GM18508 (cell line): ENCODE results near the gene OR1J1.

Experiments used
- ATAC-seq: cut with Tn5 transposase; IDR thresholded peaks from one replicate; pipeline ENCODE4 v1.9.1; 2021; ENCODE audit warnings: moderate number of reproducible peaks; ENCODE audit not compliant: insufficient read depth, unreplicated experiment

Gene OR1J1, protein sequence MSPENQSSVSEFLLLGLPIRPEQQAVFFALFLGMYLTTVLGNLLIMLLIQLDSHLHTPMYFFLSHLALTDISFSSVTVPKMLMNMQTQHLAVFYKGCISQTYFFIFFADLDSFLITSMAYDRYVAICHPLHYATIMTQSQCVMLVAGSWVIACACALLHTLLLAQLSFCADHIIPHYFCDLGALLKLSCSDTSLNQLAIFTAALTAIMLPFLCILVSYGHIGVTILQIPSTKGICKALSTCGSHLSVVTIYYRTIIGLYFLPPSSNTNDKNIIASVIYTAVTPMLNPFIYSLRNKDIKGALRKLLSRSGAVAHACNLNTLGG

DNA sequence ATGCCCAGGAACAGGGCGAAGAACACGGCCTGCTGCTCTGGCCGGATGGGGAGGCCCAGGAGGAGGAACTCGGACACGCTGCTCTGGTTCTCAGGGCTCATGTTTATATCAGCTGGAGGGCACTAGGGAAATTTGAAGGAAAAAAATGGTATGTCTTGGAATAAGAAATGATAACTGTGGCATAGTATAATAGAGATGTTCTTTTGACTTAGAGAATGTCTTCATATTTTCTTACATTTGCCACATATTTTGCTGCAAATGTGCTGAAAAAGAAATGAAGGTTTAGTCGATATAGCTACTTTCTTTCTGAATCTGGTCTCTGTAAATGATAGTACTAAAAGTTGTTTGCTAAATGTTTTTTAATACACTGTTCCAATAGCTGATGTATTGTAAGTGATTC lies at the start of gene OR1J1:
Gene OR1J1 (minus strand): TSS at position 101 of the 400 bp plus-strand sequence. CDS start 0 bp downstream, at position 101.
- no peak for ATAC-seq

DNA sequence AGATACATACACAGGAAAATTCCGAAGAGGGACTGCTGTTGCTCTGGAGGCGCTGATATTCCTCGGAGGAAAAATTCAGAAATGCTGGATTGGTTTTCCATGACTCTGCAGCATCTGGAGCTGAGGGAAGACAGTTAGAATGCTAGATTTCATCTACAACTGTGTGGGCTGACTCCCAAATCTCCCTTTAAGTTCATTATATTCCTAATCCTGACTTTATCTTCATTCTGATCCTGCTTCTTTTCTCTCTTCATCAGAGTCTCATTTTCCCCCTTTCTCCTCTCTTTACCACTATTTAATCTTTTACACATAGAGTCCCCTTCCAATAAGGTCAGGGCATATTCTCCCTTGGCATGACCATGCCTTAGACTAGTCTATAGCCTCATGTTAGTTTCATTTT lies 49.5 kb upstream of the OR1J1 start, which contains the start of gene OR1N1:
Gene OR1N1 (minus strand): TSS at position 101 of the 400 bp plus-strand sequence. CDS start 0 bp downstream, at position 101.
- no peak for ATAC-seq

DNA sequence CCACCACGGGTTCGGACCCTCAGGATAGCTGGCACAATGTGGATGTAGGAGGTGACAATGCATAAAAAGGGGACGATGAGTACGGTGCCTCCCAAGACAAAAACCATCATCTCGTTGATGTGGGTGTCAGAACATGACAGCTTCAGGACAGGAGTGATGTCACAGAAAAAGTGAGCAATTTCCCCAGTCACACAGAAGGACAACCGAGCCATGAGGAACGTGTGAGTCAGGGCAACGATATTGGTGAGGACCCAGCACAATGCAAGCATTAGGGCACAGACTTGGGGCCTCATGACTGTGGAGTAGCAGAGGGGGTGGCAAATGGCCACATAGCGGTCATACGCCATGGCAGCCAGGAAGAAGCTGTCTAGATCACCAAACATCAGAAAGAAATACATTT lies 48.9 kb upstream of the OR1J1 start:
- no peak for ATAC-seq

DNA sequence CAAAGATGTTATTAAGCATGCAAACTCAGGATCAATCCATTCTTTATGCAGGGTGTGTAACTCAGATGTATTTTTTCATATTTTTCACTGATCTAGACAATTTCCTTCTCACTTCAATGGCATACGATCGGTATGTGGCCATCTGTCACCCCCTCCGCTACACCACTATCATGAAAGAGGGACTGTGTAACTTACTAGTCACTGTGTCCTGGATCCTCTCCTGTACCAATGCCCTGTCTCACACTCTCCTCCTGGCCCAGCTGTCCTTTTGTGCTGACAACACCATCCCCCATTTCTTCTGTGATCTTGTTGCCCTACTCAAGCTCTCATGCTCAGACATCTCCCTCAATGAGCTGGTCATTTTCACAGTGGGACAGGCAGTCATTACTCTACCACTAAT lies 41.6 kb upstream of the OR1J1 start:
- ATAC-seq, result no peak

DNA sequence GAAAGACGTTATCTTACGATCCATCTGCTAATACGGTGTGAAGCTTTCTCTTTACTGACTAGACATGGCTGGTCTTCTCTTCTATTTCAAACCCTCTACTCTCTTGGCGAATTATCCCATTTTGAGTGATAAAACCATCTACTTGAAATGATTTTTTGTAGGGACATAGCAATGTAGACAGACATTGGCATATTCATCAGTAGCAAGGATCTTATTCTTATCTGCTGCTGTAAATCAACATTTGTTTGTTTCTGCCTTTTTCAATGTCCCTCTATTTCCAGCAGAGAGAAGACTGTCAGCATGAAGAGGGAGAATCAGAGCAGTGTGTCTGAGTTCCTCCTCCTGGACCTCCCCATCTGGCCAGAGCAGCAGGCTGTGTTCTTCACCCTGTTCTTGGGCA lies 41.1 kb upstream of the OR1J1 start, which contains the start of gene OR1J4:
Gene OR1J4 (plus strand): TSS at position 301 of the 400 bp plus-strand sequence. CDS start 0 bp downstream, at position 301.
- ATAC-seq, result no peak

DNA sequence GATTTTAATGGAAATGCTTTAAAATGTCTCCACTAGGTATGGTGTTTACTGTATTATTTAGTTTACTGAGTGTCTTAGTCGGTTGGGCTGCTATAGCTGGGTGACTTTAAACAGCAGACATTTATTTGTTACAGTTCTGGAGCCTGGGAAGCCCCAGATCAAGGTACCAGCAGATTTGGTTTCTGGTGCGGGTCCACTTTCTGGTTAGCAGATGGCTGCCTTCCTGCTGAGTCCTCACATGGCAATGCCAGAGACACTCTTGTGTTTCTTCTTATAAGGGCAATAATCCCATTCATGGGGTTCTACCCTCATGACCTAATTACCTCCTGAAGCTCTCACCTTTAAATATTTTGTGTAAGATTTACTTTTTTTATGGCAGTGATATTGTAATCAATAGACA lies 40.5 kb upstream of the OR1J1 start:
- no peak for ATAC-seq

DNA sequence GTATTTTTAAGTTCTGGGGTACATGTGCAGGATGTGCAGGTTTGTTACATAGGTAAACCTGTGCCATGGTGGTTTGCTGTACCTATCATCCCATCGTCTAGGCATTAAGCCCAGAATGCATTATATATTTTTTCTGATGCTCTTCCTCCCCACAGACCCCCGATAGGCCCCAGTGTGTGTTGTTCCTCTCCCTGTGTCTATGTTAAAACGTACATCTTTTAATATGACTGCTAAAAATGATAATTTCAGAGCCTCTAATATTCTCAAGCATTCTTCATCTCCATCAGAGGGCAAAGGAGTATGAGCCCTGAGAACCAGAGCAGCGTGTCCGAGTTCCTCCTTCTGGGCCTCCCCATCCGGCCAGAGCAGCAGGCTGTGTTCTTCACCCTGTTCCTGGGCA lies 32.8 kb upstream of the OR1J1 start, which contains the start of gene OR1J2:
Gene OR1J2 (plus strand): TSS at position 301 of the 400 bp plus-strand sequence. CDS start 0 bp downstream, at position 301.
- ATAC-seq, result no peak

- no peak for ATAC-seq
These were observed 29.2 kb upstream of the OR1J1 start for GRCh38 chr9:122506964-122507363.

GRCh38 chr9:122498883-122499288 lies 21.2 kb upstream of the OR1J1 start:
- ATAC-seq, result no peak

DNA sequence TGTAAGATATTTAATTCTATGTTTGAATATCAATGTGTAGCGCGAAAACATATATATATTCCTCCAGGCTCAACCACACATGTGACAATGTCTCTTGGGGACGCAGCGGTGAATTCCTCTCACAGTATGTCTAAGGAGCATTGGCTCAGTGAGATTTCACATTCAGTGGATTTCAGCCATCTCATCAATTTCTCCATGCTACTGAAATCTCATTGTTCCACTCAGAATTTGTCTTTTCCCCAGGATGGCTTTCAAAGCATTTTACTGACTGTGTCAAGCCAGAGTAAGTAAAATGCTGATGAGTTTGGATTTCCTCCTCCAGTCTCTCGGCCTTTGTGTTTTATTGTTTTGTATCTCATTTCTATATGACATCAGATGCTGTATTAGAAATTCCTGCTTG lies 1.3 kb upstream of the OR1J1 start:
- no peak for ATAC-seq

GRCh38 chr9:122477346-122477745 lies 380 bp downstream of the OR1J1 start:
- ATAC-seq, result no peak

DNA sequence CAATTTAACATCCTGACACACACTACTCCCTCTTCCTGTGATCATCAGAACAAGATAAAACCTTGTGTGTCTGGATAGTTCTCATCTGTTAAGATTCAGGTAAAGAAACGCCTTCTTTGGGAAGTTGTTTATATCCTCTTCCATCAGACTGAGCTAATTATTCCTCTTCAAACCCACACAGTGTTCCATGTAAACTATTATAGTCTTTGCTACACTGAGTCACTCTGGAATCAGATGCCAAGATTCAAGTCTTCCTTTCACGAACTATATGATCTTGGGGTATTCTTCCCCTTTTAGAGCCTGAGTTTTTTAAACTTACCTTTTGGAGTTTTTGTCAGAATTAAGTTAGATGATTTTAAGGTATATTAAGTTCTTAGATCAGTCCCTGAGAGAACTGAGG lies 2.0 kb downstream of the OR1J1 start:
- ATAC-seq, result no peak

GRCh38 chr9:122474561-122474960 lies 3.2 kb downstream of the OR1J1 start:
- no peak for ATAC-seq

DNA sequence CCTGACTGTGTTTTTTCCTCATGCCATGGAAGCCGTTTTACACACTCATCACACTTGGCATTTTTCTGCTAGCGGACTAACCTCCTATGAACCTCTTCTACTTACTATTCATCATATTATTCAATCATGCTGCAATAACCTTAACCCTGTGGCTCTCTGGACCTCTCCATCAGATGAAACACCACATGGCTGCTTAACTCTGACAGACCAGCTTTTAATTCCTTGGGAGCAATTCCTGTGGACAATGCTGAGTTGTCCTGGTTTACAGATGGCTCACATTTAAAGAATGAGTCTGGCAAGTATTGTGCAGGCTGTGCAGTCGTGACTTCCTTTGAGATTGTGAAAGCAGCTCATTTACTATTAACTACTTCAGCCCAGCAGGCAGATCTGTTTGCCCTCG lies 9.0 kb downstream of the OR1J1 start:
- ATAC-seq, result no peak

- ATAC-seq, result no peak
These were observed 11.3 kb downstream of the OR1J1 start for GRCh38 chr9:122466456-122466855.

DNA sequence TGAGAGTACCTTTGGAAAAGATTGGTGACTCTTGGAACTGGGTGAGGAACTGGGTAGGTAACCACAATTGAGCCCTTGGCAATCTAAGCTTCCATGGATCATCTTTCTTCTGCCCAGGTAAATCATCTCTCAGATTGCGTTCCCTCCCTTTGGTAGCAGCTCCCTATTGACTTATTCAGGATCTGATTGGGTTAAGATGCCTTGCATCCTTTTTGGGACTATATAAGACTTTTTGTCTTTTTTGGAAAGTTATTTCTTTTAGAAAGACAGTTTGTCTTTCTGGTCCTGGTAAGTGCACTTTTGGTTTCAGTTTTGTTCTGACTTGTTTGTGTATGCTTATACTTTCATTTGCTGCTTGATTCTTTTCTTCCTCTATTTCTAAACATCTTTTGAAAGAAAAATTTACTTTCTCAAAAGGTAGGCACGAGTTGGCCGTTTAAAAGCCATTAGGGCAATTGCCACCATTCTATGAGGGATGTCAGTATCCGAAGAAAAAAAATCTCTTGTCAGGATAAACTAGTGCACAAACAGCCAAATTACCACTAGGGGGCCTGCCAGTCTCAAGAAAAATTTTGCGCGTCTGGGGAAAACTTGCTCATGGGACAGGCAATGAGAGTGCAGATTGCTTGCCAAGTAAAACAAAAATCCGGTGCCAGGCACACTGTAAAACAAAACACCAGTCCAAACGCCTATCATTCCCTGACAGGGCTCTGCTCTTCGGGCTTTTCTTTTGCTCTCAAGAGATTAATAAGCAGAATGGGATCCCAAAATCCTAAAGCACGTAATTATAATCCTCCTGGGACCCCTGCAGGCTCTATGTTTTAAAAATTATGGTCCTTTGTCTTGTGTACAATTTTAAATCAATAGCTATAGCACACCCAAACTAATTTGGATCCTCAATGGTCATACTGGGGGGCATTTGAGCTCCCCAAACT lies 12.8 kb downstream of the OR1J1 start:
- no peak for ATAC-seq

- no peak for ATAC-seq
These were observed 13.7 kb downstream of the OR1J1 start for GRCh38 chr9:122463828-122464632.

DNA sequence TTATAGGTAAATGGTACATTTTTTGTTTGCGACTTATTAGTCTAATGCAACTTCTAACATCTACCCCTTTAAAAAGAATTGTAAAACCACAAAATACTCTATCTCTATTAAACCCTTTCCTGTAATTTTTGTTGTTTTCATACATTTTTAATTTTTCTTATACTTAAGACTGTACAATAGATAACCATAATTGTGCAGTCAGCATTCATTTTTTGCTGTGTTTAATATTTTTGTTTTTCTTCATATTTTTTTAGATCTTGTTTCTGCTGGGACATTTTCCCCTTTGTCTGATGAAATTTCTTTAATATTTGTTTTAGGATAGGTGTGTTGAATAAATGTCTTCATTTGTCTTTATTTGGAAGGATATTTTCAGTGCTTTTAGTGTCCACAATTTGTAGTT lies 19.9 kb downstream of the OR1J1 start:
- ATAC-seq, result no peak

DNA sequence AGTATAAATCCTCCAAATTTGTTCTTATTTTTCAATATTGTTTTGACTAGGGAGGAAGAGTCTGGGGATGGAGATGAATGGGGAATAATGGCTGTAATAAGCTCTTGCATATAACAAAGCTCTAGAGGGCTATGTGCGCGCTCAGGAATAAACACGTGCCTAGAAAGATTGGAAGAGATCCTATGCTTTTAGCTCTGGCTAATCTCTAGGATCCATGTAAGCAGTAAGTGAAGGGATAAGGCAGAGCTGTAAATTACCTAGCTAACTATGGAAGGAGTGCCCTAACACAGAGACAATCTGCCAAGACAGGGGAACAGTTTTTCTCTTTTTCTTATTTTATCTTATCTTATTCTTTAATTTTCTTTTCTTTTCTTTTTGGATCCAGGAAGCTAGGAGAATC lies 21.6 kb downstream of the OR1J1 start:
- ATAC-seq, result no peak

- ATAC-seq, result no peak
These were observed 24.0 kb downstream of the OR1J1 start for GRCh38 chr9:122453677-122454135.
